GM19043 (cell line): ENCODE results near the gene DYNC2H1.
"Not testable (repeated sequence)": the region's sequence is repeated elsewhere in the genome, so short reads cannot be mapped to it uniquely, and the experiment has no call there.

Experiments used
- ATAC-seq: cut with Tn5 transposase; IDR thresholded peaks from one replicate; pipeline ENCODE4 v1.9.1; 2021; ENCODE audit warnings: low read depth; ENCODE audit not compliant: unreplicated experiment

DYNC2H1 gene

DNA sequence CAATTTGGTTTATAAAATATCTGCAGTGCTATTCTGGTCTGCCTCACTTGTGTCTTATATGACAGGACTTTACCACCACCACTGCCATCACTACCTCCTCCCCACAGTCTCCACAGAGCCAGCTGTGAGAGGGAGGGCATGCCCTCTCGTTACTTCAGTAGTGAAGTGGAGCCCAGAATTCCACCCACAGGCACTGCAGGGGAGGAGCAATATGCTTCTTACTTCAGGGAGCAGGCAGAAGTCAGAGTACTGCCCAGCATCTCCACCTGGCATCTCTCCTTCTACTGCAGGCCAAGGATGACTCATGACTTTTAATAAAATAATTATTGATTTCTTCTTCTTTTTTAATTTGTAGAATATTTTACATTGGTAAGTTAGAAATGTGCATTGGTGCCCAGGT lies 255.5 kb downstream of the DYNC2H1 start:
- no peak for ATAC-seq

DNA sequence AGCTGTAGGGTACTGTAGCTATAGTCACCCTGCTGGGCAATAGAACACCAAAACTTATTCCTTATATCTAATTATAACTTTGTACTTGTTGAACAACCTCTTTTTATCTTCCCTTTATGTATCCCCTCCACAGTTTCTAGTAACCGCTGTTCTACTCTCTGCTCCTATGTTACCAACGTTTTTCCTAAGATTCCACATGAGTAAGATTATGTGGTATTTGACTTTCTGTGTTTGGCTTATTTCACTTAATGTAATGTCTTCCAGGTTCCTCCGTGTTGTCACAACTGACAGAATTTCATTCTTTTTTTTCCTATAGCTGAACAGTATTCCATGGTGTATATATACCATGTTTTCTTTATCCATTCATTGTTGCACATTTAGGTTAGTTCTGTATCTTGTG lies 258.4 kb downstream of the DYNC2H1 start:
- ATAC-seq, result no peak

DNA sequence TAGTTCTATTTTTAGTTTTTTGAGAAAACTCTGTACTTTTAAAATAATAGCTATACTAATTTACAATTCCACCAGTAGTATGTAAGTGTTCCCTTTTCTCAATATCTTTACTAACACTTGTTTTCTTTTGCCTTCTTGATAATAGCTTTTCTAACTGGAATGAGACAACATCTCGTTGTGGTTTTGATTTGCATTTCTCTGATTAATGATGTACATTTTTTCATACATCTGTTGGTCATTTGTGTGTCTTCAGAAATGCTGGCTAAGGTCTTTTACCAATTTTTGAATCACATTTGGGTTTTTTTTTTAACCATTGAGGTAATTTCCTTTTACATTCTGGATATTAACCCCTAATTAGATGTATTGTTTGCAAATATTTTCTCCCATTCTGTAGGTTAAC lies 258.9 kb downstream of the DYNC2H1 start:
- ATAC-seq, result no peak

DNA sequence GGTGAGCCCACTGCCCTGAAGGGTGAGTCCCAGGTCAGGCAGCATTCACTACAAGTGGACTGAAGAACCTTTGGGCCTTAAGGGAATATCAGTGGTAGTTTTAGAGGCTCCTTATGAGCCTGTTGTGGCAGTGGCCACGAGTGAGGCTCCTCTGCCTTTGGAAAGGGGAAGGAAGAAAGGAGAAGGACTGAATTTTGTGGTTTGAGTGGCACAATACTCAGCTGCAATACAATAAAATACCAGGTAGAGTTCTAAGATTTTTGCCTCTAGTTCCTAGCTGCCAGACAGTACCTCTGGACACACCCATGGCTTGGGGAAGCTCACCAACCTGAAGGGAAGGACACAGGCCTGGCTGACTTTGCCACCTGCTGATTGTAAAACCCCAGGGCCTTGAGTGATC lies 260.9 kb downstream of the DYNC2H1 start:
- ATAC-seq, result no peak

DNA sequence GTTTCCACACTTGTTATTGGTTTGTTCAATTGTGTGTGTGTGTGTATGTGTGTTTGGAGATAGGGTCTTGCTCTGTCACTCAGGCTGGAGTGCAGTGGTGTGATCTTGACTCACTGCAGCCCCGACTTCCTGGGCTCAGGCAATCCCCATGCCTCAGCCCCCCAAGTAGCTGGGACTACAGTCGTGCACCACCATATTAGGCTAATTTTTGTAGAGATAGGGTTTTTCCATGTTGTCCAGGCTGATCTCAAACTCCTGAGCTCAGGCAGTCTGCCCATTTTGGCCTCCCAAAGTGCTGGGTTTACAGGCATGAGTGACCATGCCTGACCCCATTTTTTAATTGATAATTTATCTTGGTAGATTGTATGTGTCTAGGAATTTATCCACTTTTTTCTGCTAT lies 263.7 kb downstream of the DYNC2H1 start:
- ATAC-seq, result no peak

DNA sequence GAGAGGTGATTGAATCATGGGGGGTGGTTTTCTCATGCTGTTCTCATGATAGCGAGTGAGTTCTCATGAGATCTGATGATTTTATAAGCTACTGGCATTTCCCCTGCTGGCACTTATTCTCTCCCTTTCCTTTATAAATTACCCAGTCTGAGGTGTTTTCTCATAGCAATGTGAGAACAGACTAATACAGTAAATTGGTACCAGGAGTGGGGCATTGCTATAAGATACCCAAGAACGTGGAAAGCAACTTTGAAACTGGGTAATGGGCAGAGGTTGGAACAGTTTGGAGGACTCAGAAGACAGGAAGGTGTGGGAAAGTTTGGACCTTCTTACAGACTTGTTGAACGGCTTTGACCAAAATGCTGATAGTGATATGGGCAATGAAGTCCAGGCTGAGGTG lies 265.0 kb downstream of the DYNC2H1 start:
- not testable (repeated sequence) for ATAC-seq

DNA sequence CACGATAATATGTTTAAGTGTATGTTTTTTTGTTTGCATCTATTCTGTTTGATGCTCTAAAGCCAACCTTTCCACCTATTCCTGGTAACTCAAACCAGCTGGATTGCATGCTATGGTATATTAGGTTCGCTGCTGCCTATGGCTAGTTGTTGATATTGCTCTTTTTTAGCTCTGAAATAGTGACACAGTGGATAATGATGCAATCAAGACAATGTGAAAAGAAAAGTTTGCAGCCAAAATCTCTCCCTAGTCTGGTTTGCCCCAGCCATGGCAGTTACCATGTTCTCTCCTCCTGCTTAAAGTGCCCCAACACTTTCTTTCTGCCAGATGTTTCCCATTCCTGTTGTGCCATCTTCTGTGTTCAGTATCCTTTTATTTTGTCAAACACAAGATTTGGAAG lies 269.7 kb downstream of the DYNC2H1 start:
- no peak for ATAC-seq

DNA sequence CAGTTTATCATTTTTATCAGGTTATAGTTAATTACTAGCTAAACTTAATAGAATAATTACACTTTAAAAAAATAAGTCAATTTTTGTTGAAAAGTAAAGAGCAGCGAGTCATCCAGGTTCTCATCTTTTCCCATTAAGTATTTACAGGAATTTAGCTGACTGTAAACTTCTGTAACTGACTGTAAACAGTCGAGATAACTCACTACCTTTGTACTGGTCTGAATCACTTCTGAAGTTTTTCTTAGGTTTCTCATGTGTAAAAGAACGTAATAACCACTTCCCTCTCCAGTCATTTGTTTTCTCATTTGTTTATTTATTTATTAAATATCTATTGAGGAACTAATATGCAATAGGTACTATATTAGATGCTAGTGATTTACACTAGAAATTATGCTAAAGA lies 270.8 kb downstream of the DYNC2H1 start:
- no peak for ATAC-seq

DNA sequence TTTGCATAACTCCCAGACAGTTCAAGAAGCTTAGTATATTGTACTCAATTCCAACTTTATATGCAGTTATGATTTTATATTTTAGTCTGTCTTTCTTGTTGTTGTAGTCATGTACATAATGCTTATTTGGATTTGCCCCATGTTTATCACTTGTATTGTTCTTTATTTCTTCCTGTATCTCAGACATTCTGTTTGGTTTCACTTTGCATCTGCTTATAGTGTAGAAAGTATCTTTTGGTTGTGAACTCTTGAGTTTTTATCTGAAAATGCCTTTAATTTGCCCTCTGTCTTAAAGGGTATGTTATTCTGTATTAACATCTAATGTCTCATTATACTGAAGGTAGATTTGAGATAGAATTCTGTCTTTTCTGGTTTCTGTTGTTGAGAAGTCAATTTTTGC lies 275.4 kb downstream of the DYNC2H1 start:
- ATAC-seq, result no peak

DNA sequence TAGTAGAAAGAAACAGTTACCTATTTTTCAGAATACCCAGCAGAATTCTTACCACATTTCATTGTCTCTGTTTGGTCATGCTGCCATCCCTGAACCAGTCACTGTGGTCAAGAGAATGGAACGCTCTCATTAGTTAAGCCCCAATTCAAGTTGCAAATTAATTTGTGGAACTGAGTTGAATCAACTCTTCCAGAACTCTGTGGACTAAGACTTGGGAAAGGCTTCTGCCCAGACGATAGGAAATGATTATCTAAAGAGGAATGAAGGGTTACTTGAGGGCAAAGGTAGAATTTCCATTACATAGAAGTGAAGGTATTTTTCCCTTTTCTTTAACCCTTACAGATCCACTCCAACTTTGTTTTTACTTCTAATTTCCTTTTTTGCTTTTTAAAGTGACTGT lies 286.4 kb downstream of the DYNC2H1 start:
- ATAC-seq, result no peak

DNA sequence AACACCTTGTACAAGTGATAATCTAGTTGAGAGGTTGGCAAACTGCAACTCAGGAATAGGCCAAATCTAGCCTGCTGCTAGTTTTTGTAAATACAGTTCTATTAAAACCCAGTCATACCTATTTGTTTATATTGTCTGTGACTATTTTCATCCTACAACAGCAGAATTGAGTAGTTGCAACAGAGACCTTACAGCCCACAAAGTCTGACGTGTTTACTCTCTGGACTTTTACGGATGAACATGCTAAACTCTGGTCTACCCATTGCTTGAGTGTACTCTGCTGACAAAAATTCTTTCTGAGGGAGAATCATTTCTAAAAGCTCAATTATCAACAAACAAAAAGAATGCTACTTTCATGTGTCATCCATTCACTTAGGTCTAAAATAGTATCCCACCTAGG lies 287.0 kb downstream of the DYNC2H1 start:
- ATAC-seq, result no peak

DNA sequence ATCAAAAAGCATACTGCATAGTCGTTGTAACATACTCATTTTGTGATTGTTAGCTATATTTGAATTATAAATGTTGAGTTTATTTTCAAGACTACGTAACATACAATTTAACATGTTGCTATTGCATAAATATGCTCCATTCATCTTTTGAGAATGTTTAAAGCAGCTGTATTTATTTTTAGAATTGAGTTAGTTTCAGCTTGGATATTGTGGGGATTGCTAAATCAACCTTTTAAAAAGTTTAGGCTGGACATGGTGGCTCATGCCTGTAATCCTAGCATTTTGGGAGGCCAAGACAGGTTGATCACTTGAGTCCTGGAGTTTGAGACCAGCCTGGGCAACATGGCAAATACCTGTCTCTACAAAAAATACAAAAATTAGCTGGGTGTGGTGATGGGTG lies 288.1 kb downstream of the DYNC2H1 start:
- no peak for ATAC-seq

DNA sequence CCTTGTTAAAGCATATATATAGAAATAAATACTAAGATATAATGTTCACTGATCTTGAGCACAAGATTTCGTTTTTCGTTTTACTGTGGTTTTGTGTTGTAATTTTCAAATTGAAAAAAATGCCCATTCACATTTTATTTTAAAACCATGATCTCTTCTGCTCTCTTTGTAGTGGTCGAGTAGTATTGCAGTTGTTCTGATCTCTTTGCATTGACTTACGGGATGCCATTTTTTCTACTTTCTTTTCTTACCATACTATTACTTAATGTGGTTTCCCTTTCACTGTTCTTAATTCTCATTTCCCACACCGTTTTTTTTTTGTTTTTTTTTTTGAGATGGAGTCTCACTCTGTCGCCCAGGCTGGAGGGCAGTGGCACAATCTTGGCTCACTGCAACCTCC lies 289.6 kb downstream of the DYNC2H1 start:
- no peak for ATAC-seq

DNA sequence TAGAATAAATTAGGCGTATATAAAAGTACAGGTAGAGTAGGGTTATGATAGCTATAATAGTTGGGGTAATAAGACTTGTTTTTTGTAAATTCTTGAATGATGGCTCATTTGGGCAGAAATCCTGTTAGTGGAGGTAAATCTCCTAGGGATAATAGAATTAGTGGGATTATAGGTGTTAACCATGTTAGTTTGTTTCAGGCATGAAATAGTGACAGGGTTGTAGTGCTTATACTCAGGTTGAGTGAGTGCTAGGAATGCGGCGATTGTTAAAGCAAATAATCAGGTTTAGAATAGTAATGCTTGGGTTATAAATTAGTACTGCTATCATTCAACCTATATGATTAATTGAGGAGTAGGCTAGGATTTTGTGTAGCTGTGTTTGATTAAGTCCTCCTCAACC lies 297.1 kb downstream of the DYNC2H1 start:
- ATAC-seq, result no peak

DNA sequence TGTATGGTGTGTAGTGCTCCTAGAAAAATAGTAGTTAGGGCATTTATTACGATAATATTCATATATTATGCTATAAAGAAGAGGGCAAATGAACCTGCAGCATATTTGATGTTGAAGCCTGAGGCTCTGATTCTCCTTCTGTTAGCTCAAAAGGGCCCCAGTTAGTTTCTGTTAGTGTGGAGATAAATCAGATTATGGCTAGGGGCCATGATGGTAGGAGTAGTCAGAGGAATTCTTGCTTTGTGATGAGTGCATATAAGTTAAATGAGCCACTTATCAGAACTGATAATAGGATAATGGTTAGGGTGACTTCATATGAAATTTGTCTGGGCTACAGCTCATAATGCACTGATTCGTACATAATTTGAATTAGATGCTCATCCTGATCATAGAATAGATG lies 298.4 kb downstream of the DYNC2H1 start:
- no peak for ATAC-seq

DNA sequence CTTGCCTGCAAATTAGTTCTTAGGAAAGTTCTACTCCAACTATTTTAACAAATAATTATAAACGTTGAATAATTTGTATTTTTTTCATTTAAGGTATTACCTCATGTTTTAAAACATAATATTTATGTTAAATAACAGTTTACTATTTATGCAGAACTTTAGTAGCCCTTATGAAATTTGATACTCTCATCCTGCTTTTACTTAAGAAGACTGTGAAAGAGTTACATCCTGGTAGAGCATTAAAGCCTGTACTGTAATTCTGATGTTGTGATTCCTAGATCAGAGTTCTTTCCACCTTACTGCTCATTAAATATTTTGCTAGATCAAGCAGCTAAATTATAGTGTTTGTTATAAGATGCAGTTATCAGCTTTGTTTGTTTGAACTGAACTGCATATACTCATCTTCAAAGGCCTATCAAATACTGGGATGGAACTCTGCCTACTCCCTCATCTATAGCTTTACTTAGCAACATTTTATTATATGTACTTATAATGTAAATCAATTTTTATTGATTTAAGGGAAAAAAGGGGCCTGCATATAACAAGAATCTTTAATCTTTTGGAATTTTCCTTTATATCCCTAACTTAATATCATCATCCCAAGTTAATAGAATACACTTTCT lies 304.2 kb downstream of the DYNC2H1 start:
- ATAC-seq, result no peak

DNA sequence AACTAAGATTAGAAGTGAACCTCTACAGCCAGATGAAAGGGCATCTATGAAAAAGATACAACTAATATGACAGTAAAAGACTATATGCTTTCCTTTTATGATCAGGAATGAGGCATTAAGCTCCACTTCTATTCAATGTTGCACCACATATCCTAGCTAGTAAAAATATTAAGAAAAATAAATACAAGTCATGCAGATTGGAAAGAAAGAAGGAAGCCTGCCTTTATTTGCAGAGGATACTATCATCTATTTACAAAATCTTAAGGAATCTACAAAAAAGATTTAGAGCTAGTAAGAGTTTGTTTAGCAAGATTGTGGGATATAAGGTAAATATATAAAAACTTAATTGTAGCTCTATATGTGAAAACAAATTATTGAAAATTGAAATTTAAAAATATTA lies 308.8 kb downstream of the DYNC2H1 start:
- no peak for ATAC-seq

DNA sequence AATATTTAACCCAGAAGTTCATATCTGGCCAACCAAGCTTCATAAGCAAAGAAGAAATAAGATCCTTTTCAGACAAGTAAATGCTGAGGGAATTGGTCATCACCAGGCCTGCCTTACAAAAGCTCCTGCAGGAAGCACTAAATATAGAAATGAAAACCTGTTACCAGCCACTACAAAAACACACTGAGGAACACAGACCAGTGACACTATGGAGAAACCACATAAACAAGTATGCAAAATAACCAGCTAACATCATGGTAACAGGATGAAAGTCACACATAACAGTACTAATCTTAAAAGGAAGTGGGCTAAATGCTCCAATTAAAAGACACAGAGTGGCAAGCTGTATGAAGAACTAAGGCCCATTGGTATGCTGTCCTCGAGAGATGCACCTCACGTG lies 311.4 kb downstream of the DYNC2H1 start:
- no peak for ATAC-seq

DNA sequence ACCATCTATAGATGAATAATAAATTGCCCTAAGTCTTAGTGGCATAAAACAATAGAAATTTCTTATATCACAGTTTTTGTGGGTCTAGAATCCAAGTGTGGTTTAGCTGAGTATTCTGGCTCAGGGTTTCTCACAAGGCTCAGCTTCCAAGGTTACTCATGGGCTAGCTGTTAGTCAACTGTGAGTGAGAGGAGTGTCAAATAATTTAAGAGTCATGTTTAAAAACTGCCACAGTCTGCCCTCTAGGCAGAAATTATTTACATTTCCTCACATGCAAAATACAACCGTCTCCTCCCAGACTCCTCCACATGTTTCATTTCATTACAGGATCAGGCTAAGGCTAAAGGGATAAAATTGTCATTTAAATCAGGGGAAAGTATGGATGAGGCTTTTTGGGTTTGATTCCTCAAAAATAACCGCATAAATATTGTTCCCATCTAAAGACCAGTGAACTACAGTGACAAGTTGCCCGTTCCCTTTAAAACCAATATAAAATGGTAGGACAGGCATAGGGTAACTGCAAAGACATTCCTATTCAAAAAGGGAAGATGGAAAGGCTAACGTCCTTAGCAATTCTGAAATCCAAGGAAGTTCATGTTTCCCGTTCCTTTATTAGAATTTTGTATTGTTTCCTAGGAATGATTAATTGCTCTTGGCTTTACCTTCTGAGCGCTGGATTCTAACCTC lies 324.3 kb downstream of the DYNC2H1 start:
- no peak for ATAC-seq

DNA sequence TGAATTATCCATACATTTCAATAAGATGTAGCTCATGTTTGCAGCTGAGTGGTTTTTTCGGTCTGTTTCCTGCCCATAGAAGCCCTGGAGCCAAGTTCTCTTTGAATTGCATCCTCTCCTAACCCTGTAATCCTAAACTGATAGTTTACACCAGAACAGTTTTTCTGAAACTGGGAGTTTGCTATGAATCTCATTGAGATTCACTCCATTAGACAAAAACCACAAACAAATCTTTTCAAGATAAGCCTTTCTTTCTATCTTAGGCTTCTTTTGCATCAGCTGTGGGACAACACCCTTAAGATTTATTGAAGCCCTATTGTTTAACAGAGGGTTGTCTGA lies 324.8 kb downstream of the DYNC2H1 start:
- ATAC-seq, result no peak

DNA sequence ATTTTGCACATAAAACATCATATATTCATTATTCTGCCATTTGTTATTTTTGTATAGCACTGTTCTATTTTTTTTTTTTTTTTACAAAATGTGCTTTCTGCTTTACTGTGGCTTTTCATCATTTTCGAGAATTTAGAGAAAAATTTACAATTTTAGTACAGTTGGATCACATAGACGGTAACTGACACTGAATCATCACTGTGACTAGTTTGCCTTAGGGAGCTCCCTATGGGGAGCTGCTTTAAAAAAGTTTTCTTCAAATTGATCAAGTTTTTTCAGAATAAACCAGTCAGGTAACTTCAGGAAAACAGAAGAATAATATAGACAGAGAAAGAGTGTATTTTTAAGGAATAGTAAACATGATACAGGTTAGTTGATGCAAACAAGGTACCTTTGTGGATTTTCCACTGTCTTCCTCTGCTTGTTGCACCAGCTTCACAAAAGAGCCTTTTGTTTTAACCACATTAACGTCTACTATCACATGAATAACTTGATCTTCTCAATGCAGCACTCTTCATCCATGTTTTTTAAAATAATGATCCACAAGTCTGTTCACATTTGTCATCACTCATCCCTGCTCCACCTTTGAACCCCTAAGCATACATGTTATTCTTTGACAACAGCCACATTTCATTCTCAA lies 327.0 kb downstream of the DYNC2H1 start:
- no peak for ATAC-seq

DNA sequence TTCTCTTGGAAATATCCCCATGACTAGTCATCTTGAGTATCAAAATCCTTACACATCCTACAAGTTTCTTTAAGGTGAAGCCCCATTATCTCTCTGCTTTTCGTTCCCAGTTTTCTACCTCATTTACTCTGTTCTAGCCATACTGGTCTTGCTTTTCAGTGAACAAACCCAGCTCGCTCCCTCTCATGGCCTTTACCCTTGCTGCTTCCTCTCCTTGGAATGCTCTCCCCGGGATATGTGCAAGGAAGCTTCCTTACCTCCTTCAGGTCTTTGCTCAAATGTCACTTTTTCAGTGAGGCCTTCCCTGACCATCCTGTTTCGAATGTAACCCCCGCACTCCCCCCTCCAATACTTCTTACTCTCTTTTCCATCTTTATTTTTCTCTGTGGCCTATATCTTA lies 331.8 kb downstream of the DYNC2H1 start:
- ATAC-seq, result no peak
